NCI-H128 (cell line): ENCODE results near the gene CDK11A.
"Not testable (repeated sequence)": the region's sequence is repeated elsewhere in the genome, so short reads cannot be mapped to it uniquely, and the experiment has no call there.

Experiments used
- DNase-seq: peaks from one replicate; lab custom pipeline; 2025; ENCODE audit not compliant: unreplicated experiment; lab: John Stamatoyannopoulos, UW

Gene CDK11A

DNA sequence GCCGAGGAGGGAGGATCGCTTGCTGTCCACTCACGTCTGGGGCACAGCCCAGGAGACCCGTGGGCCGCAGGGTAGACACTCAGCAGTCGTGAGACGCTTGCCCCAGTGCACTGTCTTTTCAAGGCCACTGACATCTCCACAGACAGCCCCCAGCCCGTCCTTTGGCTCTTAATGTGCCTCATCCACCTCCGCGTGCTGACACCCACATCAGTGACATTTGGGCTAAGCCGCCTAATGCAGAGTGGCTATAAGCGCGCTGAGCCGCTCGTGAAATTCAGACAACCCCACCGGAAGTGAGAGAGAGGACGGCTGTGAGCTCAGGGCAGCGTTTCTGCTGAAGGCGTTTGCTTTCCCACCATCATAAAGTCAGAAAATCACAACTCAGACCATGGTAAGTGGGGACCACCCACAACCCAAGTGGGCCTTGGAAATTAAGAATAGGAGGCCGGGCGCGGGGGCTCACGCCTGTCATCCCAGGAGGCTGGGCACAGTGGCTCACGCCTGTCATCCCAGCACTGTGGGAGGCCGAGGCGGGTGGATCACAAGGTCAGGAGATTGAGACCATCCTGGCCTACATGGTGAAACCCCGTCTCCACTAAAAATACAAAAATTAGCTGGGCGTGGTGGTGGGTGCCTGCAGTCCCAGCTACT, 40.0 kb downstream of the CDK11A start:
- DNase-seq, result no peak

DNA sequence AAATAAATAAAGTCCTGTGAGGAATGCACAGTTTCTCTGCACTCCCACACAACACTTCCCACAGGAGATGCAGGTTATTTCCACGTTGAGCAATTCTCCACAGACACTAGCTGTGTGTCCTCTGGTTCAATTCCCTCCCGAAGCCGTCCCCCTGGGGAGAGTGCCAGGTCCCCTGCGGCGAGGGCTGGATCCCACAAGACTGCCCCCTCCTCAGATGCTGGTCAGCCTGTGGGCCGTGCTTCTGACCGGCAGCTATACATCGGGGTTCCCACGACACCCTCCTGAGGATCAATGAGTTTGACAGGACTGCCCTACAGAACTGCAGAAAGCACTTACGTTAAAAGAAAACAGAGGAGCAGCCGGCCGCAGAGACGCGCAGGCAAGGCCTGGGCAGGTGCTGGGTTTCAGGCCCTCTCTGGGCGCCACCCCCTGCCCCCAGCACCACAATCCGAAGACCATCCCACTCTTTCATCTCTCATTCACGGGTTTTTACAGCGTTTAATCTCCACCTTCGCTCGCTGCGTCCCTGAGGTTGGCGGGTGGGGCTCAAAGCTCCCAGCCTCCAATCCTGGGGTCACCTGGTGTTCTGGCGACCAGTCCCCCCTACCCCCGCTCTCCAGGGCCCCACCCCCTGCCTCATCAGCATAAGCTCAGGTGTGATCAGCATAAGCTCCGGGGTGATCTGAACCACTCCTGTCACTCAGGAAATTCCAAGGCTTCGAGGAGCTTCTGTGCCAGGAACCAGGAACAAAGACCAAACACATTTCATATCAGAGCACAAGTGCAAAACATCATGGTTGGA, 40.9 kb downstream of the CDK11A start:
- no peak for DNase-seq

DNA sequence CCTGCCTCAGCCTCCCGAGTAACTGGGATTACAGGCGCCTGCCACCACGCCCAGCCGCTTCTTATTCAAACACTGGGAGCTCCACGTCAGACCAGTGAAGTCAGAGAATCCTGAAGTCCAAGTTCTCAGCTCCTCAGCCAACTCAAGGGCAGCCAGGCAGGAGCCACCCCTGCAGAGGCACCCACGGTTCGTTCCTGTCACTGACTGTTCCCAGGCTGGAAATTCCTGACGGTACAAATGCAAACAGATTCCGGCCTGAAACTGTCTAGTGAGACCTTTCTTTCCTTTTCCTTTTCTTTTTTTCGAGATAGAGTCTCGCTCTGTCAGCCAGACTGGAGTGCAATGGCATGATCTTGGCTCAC, 43.3 kb downstream of the CDK11A start:
- no peak for DNase-seq

DNA sequence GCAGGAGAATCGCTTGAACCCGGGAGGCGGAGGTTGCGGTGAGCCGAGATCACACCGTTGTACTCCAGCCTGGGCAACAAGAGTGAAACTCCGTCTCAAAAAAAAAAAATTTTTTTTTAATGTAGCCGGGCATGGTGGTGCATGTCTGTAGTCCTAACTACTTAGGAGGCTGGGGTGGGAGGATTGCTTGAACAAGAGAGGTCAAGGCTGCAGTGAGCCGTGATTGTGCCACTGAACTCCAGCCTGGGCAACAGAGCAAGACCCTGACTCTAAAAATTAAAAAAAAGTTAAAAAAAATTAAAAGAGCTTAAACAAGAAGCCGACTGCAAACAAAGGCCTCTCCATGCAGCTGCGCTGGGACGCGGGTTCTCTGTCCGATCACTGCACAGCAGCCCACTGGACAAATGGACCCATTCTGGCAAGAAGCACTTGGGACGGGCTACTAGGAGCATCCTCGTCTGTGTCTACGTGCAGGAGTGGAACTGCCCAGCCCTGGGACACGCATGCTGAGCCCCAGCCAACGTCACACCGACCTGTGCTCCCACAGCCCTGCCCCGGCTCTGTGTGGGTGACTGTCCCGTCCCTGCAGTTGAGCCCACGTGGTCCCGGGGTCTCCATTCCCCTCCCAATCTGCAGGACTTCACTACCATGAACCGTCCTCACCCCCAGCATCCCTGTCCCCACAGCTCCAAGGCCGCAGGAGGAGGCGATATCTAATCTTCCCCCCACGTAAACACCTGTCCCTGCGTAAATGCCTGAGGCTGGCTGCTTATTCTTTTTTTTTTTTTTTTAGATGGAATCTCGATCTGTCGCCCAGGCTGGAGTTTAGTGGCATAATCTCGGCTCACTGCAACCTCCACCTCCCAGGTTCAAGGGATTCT, 43.9 kb downstream of the CDK11A start:
- no peak for DNase-seq

DNA sequence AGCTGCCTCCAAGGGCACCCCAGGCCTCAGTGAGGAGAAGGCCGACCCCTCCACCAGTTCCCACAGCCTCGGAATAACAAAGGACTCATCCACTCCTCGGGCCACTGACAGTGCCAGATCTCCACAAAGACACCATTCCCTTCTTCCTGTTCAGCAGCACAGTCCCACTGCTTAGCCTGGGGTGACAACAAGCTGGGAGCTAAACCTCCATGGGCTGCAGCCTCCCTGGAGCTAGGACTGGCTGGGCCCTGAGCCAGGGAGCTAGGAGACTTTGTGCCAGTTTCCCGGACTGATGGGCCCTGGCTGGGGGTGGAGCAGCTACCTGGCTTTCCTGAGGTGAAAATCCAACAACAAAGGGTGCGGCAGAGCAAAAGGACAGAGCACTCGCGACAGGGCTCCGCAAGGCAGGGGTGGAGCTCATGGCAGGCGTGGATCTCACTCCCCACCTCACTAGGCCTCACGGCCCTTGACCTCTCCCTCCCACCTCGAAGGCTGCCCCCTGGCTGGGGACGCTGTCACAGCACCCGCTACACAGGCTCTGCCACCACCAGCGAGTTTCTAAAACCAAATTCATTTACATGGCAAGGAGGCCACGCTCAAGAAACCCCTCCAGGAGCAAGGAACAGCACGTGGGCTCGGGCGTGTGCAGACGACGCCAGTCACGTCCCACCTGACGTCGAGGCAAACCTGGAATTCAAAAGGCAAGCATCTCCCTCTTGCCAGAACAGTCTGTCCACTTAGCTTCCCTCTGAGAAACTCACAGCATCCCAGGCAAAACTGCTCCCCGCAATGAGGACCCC, 45.4 kb downstream of the CDK11A start:
- DNase-seq, result no peak

DNA sequence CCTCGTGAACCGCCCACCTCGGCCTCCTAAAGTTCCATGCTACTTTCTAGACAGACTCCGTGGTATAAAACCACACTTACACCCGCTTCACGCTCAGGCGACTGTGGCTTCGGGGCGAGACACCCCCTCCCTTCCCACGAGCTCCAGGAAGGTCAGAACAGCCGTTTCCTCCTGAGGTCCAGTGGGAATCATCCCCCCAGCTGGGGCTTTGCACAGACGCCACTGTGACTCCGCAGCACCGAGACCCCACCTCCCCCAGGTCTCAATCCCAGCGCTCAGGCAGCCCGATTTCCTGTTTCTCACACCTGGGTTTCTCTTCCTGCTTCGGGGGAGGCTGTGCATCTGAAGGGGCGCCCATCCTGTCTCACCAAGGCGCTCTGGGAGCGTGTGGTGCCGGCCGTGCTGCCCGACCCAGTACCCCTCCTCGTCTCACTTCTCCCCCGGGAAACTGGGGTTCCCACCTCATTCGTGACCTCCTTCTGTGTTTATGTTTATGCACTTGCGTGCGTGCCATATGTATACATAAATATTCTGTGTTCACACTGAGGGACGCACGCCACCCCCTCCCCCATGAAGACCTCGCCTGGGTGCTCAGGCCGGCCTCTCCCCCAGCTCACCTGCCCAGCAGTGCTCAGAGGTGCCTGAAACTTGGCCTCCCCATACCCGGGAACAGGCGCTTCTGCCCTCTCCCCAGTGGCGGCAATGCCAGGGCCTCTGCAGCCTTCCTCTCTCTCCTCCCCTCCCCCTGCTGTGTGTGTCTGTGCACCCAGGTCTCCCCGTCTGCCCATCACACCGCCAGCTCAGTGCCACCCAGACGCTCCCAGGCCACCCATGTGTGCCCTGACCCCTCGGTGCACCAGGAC, 46.2 kb downstream of the CDK11A start:
- no peak for DNase-seq

DNA sequence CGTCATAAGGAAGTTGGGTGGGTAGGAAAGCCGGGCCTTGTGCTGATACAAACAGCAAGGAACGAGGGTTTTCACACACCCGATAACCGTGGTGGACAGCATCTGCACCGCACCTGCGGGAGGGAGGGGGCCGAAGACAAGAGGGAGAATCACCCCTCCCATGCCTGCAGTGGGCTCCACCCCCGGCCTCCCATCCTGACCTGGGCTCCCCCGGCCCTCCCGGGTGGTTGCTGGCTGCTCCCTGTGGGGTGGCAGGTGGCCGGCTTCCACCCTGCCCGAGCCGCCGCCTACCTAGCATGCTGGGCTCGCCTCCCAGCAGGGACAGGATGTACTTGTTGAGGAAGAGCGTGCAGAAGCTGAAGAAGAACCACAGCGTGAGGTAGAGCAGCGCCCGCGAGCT, 48.1 kb downstream of the CDK11A start:
- not testable (repeated sequence) for DNase-seq

DNA sequence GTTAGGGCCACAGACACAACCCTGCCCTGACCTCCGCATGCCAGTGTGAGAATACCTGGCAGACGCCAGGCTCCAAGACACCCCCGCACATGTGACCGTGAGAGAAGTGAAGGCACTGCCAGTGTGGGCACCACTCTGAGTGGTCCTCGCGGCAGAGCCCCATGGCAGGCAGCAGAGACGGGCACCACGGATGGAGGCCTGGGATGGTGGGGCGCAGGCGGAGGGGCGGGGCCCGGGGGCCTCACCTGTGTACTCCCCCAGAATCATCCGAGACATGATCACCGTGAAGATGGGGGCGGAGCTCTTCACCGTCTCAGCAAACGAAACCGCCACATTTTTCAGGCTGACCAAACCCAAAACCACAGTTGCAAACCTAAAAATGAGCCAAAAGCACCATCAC, 48.9 kb downstream of the CDK11A start:
- not testable (repeated sequence) for DNase-seq

DNA sequence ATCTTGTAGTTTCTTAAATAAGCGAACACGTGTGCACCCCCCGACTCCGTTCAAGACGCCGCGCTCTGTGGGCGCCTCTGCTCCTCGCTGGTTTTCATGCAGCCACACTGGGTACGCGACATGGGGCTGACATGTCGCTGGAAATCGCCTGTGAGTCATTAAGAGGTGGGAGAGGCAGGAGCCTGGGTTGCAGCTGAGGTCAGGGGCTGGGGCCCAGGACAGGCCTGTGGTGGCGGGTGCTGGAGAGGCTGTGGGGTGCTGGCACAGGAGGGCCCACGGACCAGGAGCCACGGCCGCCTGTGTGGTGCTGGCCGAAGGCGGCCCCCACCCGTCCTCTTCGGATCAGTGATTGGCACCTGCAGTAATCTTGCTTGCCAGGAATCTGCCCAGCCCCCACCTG, 49.4 kb downstream of the CDK11A start:
- DNase-seq, result not testable (repeated sequence)

DNA sequence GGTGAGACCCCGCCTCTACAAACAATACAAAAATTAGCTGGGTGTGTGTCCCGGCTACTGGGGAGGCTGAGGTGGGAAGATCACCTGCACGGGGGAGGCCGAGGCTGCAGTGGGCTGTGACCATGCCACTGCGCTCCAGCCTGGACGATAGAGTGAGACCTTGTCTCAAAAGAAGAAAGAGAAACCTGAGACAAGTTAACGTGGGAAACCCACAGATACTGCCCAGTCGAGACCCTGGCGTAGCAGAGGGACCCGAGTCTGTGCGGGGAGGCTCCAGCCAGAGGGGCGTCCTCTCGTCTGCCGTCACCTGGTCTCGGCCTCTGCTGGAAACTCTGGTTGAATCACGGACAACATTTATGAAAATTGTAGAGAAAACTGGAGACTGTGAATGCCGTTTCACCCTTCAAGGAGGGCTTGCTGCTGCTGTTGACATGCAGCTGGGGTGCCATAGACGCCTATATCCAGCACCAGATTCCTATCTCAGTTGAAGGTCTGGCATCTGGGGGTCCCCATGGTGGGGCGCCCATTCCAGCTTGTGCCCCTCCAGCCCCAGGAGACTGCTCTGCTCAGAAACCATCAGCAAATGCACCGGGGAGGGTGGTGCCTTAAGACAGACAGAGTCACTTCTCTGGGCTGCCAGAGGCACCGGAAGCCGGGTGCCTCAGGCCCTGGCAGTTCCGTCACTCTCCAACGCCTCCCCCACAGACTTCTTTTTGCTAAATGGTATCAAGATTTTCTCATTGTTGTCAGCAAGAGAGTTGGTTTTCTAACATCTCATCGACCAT, 51.8 kb downstream of the CDK11A start:
- DNase-seq, result no peak

DNA sequence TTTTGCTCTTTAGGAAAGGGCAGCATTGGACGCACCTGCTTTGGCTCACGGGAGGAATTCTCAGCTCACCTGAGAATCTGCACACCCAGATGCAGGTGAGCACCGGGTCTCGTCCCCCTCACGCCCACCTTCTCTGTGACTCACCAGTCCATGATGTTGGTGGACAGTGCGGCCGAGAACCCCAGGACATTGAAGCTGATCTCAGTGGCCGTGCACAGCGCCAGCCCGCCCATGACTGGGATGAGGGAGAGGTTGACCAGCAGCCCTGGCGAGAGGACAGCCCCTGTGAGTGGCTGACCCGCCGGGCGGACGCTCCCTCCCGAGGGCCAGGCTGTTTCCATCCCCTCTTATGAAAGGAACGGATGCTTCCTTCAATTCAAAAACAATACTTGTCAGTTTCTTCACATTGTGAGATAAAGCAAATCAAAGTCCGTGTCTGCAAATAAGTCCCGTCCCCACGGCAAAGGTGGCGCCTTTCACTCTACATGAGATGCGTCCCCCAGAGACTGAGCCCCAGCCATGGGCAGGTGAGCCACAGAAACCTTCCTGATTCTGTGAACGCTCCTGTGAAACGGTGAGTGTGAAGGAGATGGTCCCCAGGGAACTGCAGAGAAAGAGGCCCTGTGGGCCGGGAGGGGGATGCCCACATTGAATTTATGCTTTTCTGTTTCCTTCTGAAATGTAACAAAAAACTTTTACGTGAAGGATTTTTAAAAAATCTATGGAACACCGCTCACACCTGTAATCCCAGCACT, 52.6 kb downstream of the CDK11A start:
- DNase-seq, result no peak

DNA sequence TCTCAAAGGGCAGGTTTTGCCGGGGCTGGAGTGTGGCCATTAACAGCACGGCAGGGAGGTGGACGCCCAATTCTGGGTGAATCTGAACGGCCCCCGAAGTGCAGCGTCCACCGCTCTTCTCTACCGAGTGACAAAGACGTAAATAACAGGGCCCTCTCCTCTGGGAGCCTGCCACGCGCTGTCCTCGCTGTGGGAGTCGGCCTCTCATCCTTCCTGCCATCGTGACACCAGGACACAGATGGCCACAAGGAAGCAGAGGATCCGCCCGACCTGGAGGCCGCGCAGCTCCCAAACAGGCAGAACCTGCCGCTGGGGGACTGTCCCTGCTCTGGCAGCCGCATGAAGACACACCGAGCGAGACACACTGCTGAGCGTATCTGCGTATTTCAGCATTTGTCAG, 53.3 kb downstream of the CDK11A start:
- DNase-seq, result no peak

DNA sequence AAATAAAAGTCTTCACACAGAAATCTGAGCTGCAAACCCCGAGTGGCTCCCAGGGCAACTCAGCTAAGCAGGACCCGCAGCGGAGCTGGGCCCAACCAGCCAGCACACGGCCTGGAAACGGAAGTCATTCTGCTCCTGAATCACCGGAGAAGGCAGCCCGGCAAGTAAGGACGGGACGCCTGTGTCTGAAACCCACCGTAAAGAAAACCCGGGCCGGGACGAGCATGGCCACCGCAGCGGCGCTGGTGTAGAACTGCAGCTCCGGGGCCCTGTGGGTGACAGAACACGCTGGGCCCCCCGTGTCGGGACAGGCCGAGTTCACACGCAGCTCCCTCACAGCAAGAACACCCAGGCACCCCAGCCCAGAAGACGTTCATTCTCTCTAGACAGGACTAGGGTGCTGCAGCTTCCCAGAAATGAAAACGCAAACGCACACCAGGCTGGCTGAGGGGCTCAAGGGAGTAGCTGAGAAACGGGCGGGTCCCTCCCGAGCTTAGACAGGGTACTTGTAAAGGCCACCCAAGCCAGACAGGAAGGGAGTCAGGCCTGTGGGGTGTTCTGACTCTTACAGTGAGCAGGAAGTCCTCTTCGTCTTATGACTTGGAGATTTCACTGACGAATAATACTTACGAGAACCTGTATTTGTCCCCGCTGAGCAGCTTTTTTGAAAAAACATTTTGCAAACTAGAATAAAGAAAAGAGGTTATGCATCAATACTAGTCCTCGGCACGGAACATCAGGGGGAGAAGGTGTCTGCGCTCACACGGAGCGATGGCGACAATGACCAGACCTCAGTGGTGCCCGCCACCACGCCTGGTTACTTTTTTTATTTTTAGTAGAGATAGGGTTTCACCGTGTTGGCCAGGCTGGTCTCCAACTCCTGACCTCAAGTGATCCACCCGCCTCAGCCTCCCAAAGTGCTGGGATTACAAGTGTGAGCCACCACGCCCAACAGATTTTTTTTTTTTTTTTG, 54.4 kb downstream of the CDK11A start:
- no peak for DNase-seq

DNA sequence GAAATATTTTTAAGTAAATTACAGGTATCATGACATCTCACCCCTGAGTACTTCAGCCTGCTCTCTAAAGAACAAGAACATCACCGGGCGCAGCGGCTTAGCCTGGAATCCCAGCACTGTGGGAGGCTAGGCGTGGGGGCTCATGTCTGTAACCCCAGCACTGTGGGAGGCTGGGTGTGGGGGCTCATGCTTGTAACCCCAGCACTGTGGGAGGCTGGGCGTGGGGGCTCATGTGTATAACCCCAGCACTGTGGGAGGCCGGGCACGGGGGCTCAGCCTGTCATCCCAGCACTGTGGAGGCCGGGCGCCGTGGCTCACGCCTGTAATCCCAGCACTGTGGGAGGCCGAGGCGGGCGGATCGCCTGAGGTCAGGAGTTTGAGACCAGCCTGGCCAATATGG, 57.6 kb downstream of the CDK11A start:
- DNase-seq, result no peak

DNA sequence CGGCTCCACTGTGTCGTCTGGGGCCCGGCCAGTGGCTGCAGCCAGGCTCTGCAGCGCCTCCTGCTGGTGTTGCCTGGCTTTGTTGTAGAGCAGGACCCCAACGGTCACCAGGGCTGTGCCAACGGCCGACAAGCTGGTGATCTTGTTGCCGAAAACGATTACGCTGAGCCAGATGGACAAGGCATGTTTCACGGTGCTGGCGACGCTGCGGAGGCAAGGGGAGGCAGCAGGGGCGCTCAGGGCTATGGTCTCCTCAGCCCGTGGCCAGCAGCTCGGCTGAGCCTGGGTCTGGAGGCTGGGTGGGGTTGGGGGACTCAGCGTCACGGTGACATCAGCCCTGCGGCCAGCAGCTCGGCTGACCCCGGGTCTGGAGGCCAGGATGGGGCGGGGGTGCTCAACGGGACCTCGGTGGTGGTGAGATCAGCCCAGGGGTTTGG, 58.3 kb downstream of the CDK11A start:
- DNase-seq, result no peak

DNA sequence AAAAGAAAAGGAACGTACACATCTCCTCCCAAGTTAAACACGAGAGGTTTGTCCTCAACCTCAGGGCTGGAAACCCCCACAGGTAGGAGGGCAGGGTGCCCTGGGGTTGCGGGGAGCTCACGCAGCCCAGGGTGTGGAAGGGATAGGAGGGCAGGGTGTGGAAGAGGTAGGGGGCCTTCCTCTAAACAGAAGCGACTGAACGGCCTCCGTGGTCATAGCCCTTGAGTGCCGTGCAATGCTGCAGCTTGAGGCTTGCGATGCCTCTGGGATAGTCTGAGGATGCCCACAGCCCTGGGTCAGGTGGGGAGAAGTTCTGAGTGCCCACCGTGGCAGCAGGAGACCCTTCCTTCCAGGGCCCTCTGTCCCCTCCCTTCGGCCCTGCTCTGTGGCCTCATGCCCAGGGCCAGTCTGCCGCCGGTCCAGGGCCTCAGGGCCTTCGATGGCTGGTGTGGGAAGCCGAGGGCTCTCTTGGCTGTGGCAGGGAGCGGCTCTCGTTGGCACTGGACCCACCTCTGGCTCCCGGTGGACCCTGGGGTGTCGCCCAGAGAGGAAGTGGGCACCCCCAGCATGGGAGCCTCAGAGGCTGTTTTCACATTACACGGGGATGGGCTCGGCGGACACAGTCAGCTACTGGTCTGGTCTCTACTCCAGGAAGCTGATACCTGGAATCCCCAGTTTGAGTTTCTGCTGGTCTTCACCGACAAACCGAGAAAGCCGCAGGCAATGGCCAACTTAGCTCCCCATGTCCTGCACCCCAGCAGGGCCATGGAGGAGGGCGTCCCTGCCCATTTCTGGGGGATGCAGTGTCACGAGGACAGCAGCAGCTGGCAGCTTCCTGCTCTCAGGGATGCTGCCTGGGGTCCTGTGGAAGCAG, 59.0 kb downstream of the CDK11A start:
- no peak for DNase-seq
